Retina (tissue), 1 donor: ENCODE measurements around the gene BTLA.
"Not testable (repeated sequence)": the region's sequence is repeated elsewhere in the genome, so short reads cannot be mapped to it uniquely, and the experiment has no call there.

Experiments
- DNase-seq: peaks from one replicate; pipeline ENCODE4 v3.0.0-alpha.2; 2016

Gene BTLA

GRCh38 chr3:112437146-112438022, 61.9 kb downstream of the BTLA start:
- no peak for DNase-seq

GRCh38 chr3:112429960-112430359, 69.3 kb downstream of the BTLA start:
- DNase-seq: no peak

GRCh38 chr3:112427123-112427522, 72.1 kb downstream of the BTLA start:
- DNase-seq: no peak

- DNase-seq: no peak
Observed at GRCh38 chr3:112425858-112426750, 73.2 kb downstream of the BTLA start.

- no peak for DNase-seq
Observed at GRCh38 chr3:112425382-112425781, 73.9 kb downstream of the BTLA start.

- no peak for DNase-seq
Observed at GRCh38 chr3:112424394-112424793, 74.9 kb downstream of the BTLA start.

- not testable (repeated sequence) for DNase-seq
Observed at GRCh38 chr3:112422921-112423320, 76.4 kb downstream of the BTLA start.

- DNase-seq: not testable (repeated sequence)
Observed at GRCh38 chr3:112418526-112418925, 80.7 kb downstream of the BTLA start.

- no peak for DNase-seq
Observed at GRCh38 chr3:112417696-112418318, 81.5 kb downstream of the BTLA start.

- no peak for DNase-seq
Observed at GRCh38 chr3:112416391-112417212, 82.7 kb downstream of the BTLA start.

- DNase-seq: no peak
Observed at GRCh38 chr3:112415390-112415789, 83.9 kb downstream of the BTLA start.
